IPS DF 19.7 (cell line): ENCODE data around the gene DIAPH1.
A peak's percentile ranks its signal among the peaks of the same experiment; 100 is the strongest.
"Not testable (repeated sequence)": the region's sequence is repeated elsewhere in the genome, so short reads cannot be mapped to it uniquely, and the experiment has no call there.

Source experiments
- DNase-seq: peaks from one replicate; pipeline ENCODE4 v3.0.0-alpha.2; 2013; ENCODE audit warnings: low read depth, low spot score

The DIAPH1 gene

GRCh38 chr5:141609921-141610320 is 8.9 kb downstream of the DIAPH1 start:
- DNase-seq: not testable (repeated sequence)

- DNase-seq: no peak
Measured at GRCh38 chr5:141609044-141609443, 9.8 kb downstream of the DIAPH1 start.

GRCh38 chr5:141608557-141608956 is 10.2 kb downstream of the DIAPH1 start:
- no peak for DNase-seq

GRCh38 chr5:141608046-141608445 is 10.8 kb downstream of the DIAPH1 start:
- DNase-seq: no peak

- no peak for DNase-seq
Measured at GRCh38 chr5:141605523-141606277, 13.1 kb downstream of the DIAPH1 start.

- no peak for DNase-seq
Measured at GRCh38 chr5:141603923-141604717, 14.7 kb downstream of the DIAPH1 start.

GRCh38 chr5:141602606-141603005 is 16.2 kb downstream of the DIAPH1 start:
- no peak for DNase-seq

- no peak for DNase-seq
Measured at GRCh38 chr5:141598391-141599345, 20.1 kb downstream of the DIAPH1 start.

- no peak for DNase-seq
Measured at GRCh38 chr5:141597814-141598213, 21.0 kb downstream of the DIAPH1 start.

- DNase-seq: no peak
Measured at GRCh38 chr5:141597394-141597793, 21.4 kb downstream of the DIAPH1 start.

GRCh38 chr5:141596867-141597266 is 21.9 kb downstream of the DIAPH1 start:
- no peak for DNase-seq

- DNase-seq: no peak
Measured at GRCh38 chr5:141590127-141590526, 28.7 kb downstream of the DIAPH1 start.

GRCh38 chr5:141586246-141586645 is 32.6 kb downstream of the DIAPH1 start:
- DNase-seq: no peak

- DNase-seq: no peak
Measured at GRCh38 chr5:141585594-141585993, 33.2 kb downstream of the DIAPH1 start.

GRCh38 chr5:141574122-141574510 is 44.7 kb downstream of the DIAPH1 start:
- no peak for DNase-seq

- DNase-seq: no peak
Measured at GRCh38 chr5:141573489-141574121, 45.2 kb downstream of the DIAPH1 start.

GRCh38 chr5:141570655-141571054 is 48.1 kb downstream of the DIAPH1 start:
- DNase-seq: no peak

- DNase-seq: no peak
Measured at GRCh38 chr5:141567513-141568117, 51.2 kb downstream of the DIAPH1 start.

- no peak for DNase-seq
Measured at GRCh38 chr5:141565826-141566570, 52.8 kb downstream of the DIAPH1 start.

- peak; percentile 93 for DNase-seq
Measured at GRCh38 chr5:141564216-141564692, 54.5 kb downstream of the DIAPH1 start.
